HepG2 (cell line): ENCODE measurements around the gene MARCO. TPM values are rescaled to one million over a fixed set of nuclear protein-coding genes. Genes with fewer than 3 reads are reported as not detected.

Experiments
- ATAC-seq: fragments of 200-7000 bp; cut with Tn5 transposase; 3 replicates; pipeline ENCODE4 v1.9.1; 2020; ENCODE audit warnings: mild to moderate bottlenecking, moderate library complexity
- BruUV-seq: library from RNA; stranded (reverse); fragments of 400-500 nt; replicated peaks from 2 replicates; lab custom pipeline; 2021; lab: Mats Ljungman, UMichigan
- CTCF ChIA-PET: fragments of 300-600 bp; formaldehyde crosslinking; extraction: SDS; loops from one replicate; lab custom pipeline; 2021; ENCODE audit warnings: low total read pairs, inconsistent platforms, low intra/inter-chr PET ratio; lab: Yijun Ruan, JAX
- POLR2A ChIA-PET: fragments of 350-600 bp; sonication (Branson Sonifier 250); formaldehyde crosslinking; loops from one replicate; lab custom pipeline; 2020; ENCODE audit warnings: antibody characterized with exemption, inconsistent platforms; lab: Yijun Ruan, JAX
- DNase-seq: peaks from one replicate; pipeline ENCODE4 v3.0.0-alpha.2; 2015; ENCODE audit warnings: low spot score
- FAIRE-seq: peaks from 3 replicates; lab custom pipeline; 2011; peaks lifted over from hg19 to GRCh38; lab: Jason Lieb, UNC
- H2AFZ ChIP-seq: one replicate; pipeline ENCODE4 v1.6.1; 2011; ENCODE audit warnings: low read length, inconsistent platforms
- H3K27ac ChIP-seq: fragments of 300-600 bp; 3 replicates; pipeline ENCODE4 v1.8.0; 2011; ENCODE audit warnings: mixed run types, mild to moderate bottlenecking, mixed read lengths, low read length, inconsistent platforms; ENCODE audit not compliant: insufficient read depth; ENCODE audit errors: extremely low read length
- H3K27me3 ChIP-seq, 2 experiments: fragments of 200-600 bp in 1 of 2; 2 replicates in 1 of 2; 3 replicates in 1 of 2; pipeline versions ENCODE4 v1.6.0 to v1.8.0; 2011; ENCODE audit warnings: low read length in 2 of 2, mild to moderate bottlenecking in 2 of 2, moderate library complexity in 2 of 2, inconsistent platforms in 1 of 2; ENCODE audit not compliant: insufficient read depth in 2 of 2, control insufficient read depth in 1 of 2
- H3K36me3 ChIP-seq, 2 experiments: fragments of 200-600 bp in 1 of 2; replicated peaks in 1 of 2; 2 replicates in 1 of 2; 3 replicates in 1 of 2; pipeline versions ENCODE4 v1.5.1 to v1.8.0; 2011; ENCODE audit warnings: low read length in 2 of 2, inconsistent platforms in 1 of 2; ENCODE audit not compliant: insufficient read depth in 2 of 2, control insufficient read depth in 1 of 2
- H3K4me1 ChIP-seq: 2 replicates; pipeline ENCODE4 v1.5.1; 2012; ENCODE audit warnings: low read length, inconsistent platforms; ENCODE audit not compliant: insufficient read depth
- H3K4me2 ChIP-seq: 2 replicates; pipeline ENCODE4 v1.6.0; 2011; ENCODE audit warnings: low read depth, low read length, inconsistent platforms
- H3K4me3 ChIP-seq, 3 experiments: fragments of 200-600 bp in 1 of 3; sonication (generic), shearing (Covaris generic) in 1 of 3; replicated peaks in 1 of 3; 2 replicates each; pipeline ENCODE4 v1.5.1; 2011 to 2016; ENCODE audit warnings: low read length in 3 of 3, inconsistent platforms in 2 of 3, low read depth in 2 of 3, mild to moderate bottlenecking in 2 of 3, control low read depth in 1 of 3, mixed read lengths in 1 of 3; ENCODE audit not compliant: insufficient read depth in 1 of 3
- H3K79me2 ChIP-seq: one replicate; pipeline ENCODE4 v1.6.1; 2011; ENCODE audit warnings: low read length, inconsistent platforms; ENCODE audit not compliant: insufficient read depth
- H3K9ac ChIP-seq: 2 replicates; pipeline ENCODE4 v1.6.0; 2011; ENCODE audit warnings: mild to moderate bottlenecking, low read depth, low read length, inconsistent platforms; ENCODE audit not compliant: insufficient read depth
- H3K9me3 ChIP-seq: 2 replicates; pipeline ENCODE4 v1.5.1; 2012; ENCODE audit warnings: mild to moderate bottlenecking, low read length
- H4K20me1 ChIP-seq: 2 replicates; pipeline ENCODE4 v1.6.0; 2011; ENCODE audit warnings: inconsistent platforms, mild to moderate bottlenecking, low read length, moderate library complexity; ENCODE audit not compliant: insufficient read depth
- ARID2 ChIP-seq: sonication (generic); formaldehyde crosslinking; IDR thresholded peaks from 2 replicates; pipeline ENCODE4 v1.8.1; 2022; ENCODE audit warnings: mild to moderate bottlenecking, missing genetic modification reagents, borderline replicate concordance
- MIXL1 ChIP-seq: IDR thresholded peaks from 2 replicates; pipeline ENCODE4 v1.6.1; 2016
- NRL ChIP-seq: sonication (generic); formaldehyde crosslinking; IDR thresholded peaks from 2 replicates; pipeline ENCODE4 v1.5.0; 2020; ENCODE audit warnings: missing genetic modification reagents, mild to moderate bottlenecking, moderate library complexity, borderline replicate concordance
- SMAD3 ChIP-seq: sonication (generic); formaldehyde crosslinking; IDR thresholded peaks from 2 replicates; pipeline ENCODE4 v1.4.0; 2020; ENCODE audit warnings: missing genetic modification reagents
- TAF15 ChIP-seq: fragments of 200-400 bp; formaldehyde crosslinking; IDR thresholded peaks from one replicate; pipeline ENCODE4 v1.6.1; 2018; ENCODE audit warnings: mild to moderate bottlenecking, low read depth, low read length; ENCODE audit not compliant: poor library complexity, severe bottlenecking
- XRCC5 ChIP-seq: fragments of 200-400 bp; formaldehyde crosslinking; optimal IDR thresholded peaks from 2 replicates; pipeline ENCODE3; 2017; ENCODE audit warnings: mild to moderate bottlenecking, low read length
- ZNF724P ChIP-seq: sonication (generic); formaldehyde crosslinking; IDR thresholded peaks from 2 replicates; pipeline ENCODE4 v1.8.0; 2022; ENCODE audit warnings: missing genetic modification reagents, borderline replicate concordance
- ZNF816 ChIP-seq: sonication (generic); formaldehyde crosslinking; IDR thresholded peaks from 2 replicates; pipeline ENCODE4 v1.8.0; 2022; ENCODE audit warnings: missing genetic modification reagents, mild to moderate bottlenecking, borderline replicate concordance
- WGBS: methylation state at CpG from one replicate; pipeline ENCODE4 v1.1.6; 2017; ENCODE audit warnings: low lambda C conversion rate; 5-methylcytosine and 5-hydroxymethylcytosine counted together
- in situ Hi-C: cut with HindIII; loops from 2 replicates; pipeline ENCODE4 v1.10.0; 2017; ENCODE audit warnings: low pct_unique_long_range_greater_than_20kb; ENCODE audit not compliant: extremely low pct_ligation_motif_present
- intact Hi-C: fragments of 100-400 bp; cut with micrococcal nuclease; formaldehyde crosslinking; loops from one replicate; pipeline ENCODE4 v1.10.0; 2022; ENCODE audit not compliant: unreplicated experiment
- polyA plus RNA-seq, 8 experiments: library from polyadenylated mRNA; depleted of rRNA in 3 of 8; stranded (reverse) in 7 of 8; unstranded in 1 of 8; fragments of >200 nt; fragmentation: Illumina TruSeq in 4 of 8; extraction: Trizol in 4 of 8; gene quantifications; 2 replicates each; pipeline versions ENCODE4 v1.2.1 to v1.2.3, GENCODE V29; 2011 to 2016; ENCODE audit warnings: low read depth in 4 of 8, missing spikeins in 1 of 8, mixed read lengths in 1 of 8; ENCODE audit not compliant: insufficient read depth in 1 of 8
- total RNA-seq, 5 experiments: library from RNA; depleted of rRNA; stranded (reverse); fragments of >200 nt; fragmentation: Illumina TruSeq; extraction: Trizol; gene quantifications; 2 replicates each; pipeline ENCODE4 v1.2.3, GENCODE V29; 2016; ENCODE audit warnings: low read depth in 1 of 5
- TF ChIP-seq, protein P1 (sequence below): sonication (generic); formaldehyde crosslinking; IDR thresholded peaks from 2 replicates; pipeline ENCODE4 v1.4.0; 2020; ENCODE audit warnings: missing genetic modification reagents, borderline replicate concordance
- TF ChIP-seq, protein P2 (sequence below): sonication (generic); IDR thresholded peaks from 2 replicates; pipeline ENCODE4 v1.6.1; 2016; ENCODE audit warnings: low read depth, borderline replicate concordance
- TF ChIP-seq, protein P3 (sequence below): sonication (generic); formaldehyde crosslinking; IDR thresholded peaks from 2 replicates; pipeline ENCODE4 v1.4.0; 2020; ENCODE audit warnings: missing genetic modification reagents
- TF ChIP-seq, protein P4 (sequence below): sonication (generic); formaldehyde crosslinking; conservative IDR thresholded peaks from 2 replicates; pipeline ENCODE4 v1.4.0; 2020; ENCODE audit warnings: missing genetic modification reagents

MARCO gene
- total and polyA plus RNA-seq, 2 of the 13 experiments (the other 11 are each of a cell fraction or from before 2014, with no cell fraction given) = not detected

DNA sequence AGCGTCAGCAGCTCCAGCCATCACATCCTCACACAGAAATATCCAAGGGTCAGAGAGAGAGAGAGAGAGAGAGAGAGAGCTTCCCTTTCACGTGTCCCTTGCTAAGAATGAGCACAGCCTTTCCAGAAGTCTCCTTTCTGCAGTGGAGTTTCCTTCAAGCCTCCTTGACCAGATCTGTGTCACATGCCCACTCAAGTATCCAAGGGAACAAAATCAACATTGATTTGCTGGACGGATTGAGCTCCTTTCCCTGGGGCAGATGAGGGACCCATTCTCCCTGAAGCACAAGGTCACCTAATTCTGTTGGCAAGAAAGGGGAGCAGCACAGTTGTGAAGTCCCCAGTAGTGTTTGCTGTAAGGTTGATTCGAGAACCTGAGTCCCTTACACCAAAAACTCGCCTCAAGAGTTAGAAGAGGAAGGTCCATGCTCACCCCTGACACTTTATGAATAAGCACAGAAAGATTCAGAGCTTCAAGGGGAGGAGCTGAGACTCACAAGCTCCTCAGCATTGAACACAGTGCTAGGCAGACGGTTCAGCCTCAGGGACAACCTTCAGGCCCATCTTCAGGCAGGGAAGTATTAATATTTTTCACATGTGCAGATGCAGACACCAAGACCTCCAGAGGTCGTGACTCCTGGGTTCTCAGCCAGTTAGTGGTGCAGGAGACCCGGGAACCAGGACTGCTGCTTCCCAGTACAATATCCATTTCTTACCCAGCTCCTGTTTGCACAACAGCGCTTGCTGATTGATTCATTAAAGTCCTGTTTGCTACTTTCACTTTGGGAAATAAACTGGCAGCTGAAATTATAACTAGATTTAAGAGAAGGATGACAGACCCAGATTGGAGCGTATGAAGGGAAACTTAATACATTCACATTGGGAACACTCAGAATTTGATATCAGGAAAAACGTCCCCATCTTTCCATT lies 38.2 kb upstream of the MARCO start (continued):
- TF ChIP-seq, protein P1, sequence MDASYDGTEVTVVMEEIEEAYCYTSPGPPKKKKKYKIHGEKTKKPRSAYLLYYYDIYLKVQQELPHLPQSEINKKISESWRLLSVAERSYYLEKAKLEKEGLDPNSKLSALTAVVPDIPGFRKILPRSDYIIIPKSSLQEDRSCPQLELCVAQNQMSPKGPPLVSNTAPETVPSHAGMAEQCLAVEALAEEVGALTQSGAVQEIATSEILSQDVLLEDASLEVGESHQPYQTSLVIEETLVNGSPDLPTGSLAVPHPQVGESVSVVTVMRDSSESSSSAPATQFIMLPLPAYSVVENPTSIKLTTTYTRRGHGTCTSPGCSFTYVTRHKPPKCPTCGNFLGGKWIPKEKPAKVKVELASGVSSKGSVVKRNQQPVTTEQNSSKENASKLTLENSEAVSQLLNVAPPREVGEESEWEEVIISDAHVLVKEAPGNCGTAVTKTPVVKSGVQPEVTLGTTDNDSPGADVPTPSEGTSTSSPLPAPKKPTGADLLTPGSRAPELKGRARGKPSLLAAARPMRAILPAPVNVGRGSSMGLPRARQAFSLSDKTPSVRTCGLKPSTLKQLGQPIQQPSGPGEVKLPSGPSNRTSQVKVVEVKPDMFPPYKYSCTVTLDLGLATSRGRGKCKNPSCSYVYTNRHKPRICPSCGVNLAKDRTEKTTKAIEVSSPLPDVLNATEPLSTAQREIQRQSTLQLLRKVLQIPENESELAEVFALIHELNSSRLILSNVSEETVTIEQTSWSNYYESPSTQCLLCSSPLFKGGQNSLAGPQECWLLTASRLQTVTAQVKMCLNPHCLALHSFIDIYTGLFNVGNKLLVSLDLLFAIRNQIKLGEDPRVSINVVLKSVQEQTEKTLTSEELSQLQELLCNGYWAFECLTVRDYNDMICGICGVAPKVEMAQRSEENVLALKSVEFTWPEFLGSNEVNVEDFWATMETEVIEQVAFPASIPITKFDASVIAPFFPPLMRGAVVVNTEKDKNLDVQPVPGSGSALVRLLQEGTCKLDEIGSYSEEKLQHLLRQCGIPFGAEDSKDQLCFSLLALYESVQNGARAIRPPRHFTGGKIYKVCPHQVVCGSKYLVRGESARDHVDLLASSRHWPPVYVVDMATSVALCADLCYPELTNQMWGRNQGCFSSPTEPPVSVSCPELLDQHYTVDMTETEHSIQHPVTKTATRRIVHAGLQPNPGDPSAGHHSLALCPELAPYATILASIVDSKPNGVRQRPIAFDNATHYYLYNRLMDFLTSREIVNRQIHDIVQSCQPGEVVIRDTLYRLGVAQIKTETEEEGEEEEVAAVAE (CRISPR knock-in tag) = no peak

DNA sequence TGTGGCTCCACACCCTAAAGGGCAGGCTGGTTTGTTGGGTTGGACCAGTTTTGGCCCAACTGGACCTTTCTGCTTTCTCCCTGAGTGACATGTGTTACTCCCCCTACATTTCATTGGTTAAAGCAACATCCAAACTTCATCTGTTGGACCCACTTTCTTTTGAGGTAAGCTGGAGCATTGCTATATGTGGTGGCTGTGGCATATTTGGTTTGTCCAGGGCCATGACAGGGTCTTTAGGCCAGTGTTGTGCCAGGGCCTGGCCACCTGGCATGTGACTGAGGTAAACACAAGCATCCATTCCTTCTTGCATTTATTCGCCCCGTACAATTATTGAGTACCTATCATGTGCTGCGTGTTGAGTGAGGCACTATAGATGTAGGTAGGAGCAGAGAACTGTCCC lies 36.8 kb upstream of the MARCO start:
- ChIA-PET CTCF (no interaction called here), POLR2A (no interaction called here)
- in situ Hi-C loops = no loop called here
- Histone ChIP-seq H4K20me1 (no peaks in the 10 kb centered on the region), H3K4me1 (no peaks in the 10 kb centered on the region), H3K36me3 (no peaks in the 10 kb centered on the region), H3K27ac (no peak overlapping the region), H2AFZ (no peak overlapping the region), H3K9ac (no peak overlapping the region), H3K4me3 (no peak overlapping the region), H3K9me3 (no peaks in the 10 kb centered on the region), H3K27me3 (peaks cover under 1 to 2% of the 10 kb centered on the region in 2 experiments; a peak in 1 of 5 replicates), H3K4me2 (no peak overlapping the region), H3K79me2 (no peaks in the 10 kb centered on the region)
- ATAC-seq (no peak), FAIRE-seq (no peak), DNase-seq (no peak)
- TF ChIP-seq XRCC5 (no peak), MIXL1 (CRISPR knock-in tag) (no peak), TAF15 (no peak), ZNF816 (CRISPR knock-in tag) (no peak), NRL (CRISPR knock-in tag) (no peak), SMAD3 (CRISPR knock-in tag) (no peak), ARID2 (CRISPR knock-in tag) (no peak), ZNF724P (CRISPR knock-in tag) (no peak)
- TF ChIP-seq, protein P2, sequence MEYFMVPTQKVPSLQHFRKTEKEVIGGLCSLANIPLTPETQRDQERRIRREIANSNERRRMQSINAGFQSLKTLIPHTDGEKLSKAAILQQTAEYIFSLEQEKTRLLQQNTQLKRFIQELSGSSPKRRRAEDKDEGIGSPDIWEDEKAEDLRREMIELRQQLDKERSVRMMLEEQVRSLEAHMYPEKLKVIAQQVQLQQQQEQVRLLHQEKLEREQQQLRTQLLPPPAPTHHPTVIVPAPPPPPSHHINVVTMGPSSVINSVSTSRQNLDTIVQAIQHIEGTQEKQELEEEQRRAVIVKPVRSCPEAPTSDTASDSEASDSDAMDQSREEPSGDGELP = no peak
- TF ChIP-seq, protein P3, sequence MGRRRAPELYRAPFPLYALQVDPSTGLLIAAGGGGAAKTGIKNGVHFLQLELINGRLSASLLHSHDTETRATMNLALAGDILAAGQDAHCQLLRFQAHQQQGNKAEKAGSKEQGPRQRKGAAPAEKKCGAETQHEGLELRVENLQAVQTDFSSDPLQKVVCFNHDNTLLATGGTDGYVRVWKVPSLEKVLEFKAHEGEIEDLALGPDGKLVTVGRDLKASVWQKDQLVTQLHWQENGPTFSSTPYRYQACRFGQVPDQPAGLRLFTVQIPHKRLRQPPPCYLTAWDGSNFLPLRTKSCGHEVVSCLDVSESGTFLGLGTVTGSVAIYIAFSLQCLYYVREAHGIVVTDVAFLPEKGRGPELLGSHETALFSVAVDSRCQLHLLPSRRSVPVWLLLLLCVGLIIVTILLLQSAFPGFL (CRISPR knock-in tag) = no peak
- TF ChIP-seq, protein P4, sequence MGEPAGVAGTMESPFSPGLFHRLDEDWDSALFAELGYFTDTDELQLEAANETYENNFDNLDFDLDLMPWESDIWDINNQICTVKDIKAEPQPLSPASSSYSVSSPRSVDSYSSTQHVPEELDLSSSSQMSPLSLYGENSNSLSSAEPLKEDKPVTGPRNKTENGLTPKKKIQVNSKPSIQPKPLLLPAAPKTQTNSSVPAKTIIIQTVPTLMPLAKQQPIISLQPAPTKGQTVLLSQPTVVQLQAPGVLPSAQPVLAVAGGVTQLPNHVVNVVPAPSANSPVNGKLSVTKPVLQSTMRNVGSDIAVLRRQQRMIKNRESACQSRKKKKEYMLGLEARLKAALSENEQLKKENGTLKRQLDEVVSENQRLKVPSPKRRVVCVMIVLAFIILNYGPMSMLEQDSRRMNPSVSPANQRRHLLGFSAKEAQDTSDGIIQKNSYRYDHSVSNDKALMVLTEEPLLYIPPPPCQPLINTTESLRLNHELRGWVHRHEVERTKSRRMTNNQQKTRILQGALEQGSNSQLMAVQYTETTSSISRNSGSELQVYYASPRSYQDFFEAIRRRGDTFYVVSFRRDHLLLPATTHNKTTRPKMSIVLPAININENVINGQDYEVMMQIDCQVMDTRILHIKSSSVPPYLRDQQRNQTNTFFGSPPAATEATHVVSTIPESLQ = no peak
- intact Hi-C loops = no loop called here
- no TSS peak for BruUV-seq
- 52% methylated on average over 3 of the region's 3 CpGs for WGBS
